ENCODE data around the gene BANP. TPM values are rescaled to one million over a fixed set of nuclear protein-coding genes. Genes with fewer than 3 reads are reported as not detected.

BANP gene
- total and polyA plus RNA-seq, 2 of the 8 experiments (the other 6 are each of a cell fraction or from before 2014, with no cell fraction given), result 25.8 to 39.8 TPM

DNA sequence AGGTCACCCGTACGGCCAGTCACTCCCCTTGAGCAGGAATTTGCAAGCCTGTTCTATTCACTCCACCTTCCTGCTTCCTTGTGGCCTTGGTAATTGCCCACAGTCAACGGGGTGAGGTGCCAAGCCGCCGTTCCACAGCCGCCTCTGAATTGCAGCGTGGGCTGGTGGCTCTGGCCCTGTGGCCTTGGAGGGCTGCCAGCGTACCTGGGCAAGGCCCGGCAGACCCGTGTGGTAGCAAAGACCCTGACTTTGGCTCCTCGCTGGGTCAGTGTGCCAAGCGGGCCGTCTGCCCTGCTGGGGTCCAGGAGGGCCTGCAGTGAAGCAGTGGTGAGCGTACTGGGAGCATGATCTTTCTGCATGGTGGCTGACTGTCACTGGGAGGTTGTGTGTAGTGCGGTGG, 3.6 kb downstream of the BANP start (continued):
- TF ChIP-seq BCL11A (IDR thresholded peaks at IDR 0.05; ENCODE audit: low read depth in 2 of 2, low read length in 2 of 2) (no peak), SP1 (IDR thresholded peaks at IDR 0.05; ENCODE audit: low read depth, low read length) (no peak), SAP30 (IDR thresholded peaks at IDR 0.05; ENCODE audit: insufficient read depth, insufficient replicate concordance, low read length) (no peak), CTCF (IDR thresholded peaks at IDR 0.05; ENCODE audit: control extremely low read depth in 1 of 3, insufficient read depth in 1 of 3, low read depth in 1 of 3, low read length in 3 of 3) (no peak), CBX8 (IDR thresholded peaks at IDR 0.05; ENCODE audit: borderline replicate concordance, low read depth, low read length) (no peak), GTF2F1 (IDR thresholded peaks at IDR 0.05; ENCODE audit: borderline replicate concordance, low read depth, low read length) (no peak)
